B cell (primary cell): ENCODE data around the gene PEX14. TPM values are rescaled to one million over a fixed set of nuclear protein-coding genes. Genes with fewer than 3 reads are reported as not detected.

Experiments
- ATAC-seq: fragments of 200-7000 bp; cut with Tn5 transposase; one replicate; pipeline ENCODE4 v1.10.0; 2021; ENCODE audit warnings: low read depth, mild to moderate bottlenecking, moderate number of reproducible peaks, moderate library complexity
- CTCF ChIA-PET: fragments of 350-600 bp; sonication (Branson Sonifier 250); formaldehyde crosslinking; loops from one replicate; lab custom pipeline; 2021; ENCODE audit warnings: antibody characterized with exemption, inconsistent platforms; lab: Charles Lee
- POLR2A ChIA-PET: fragments of 350-600 bp; sonication (Branson Sonifier 250); formaldehyde crosslinking; loops from one replicate; lab custom pipeline; 2021; ENCODE audit warnings: antibody characterized with exemption; lab: Charles Lee
- DNase-seq: peaks from one replicate; pipeline ENCODE4 v3.0.0; 2013
- H2AFZ ChIP-seq: 2 replicates; pipeline ENCODE4 v1.6.1; 2012; ENCODE audit warnings: mild to moderate bottlenecking, low read depth, low read length; ENCODE audit not compliant: insufficient read depth, poor library complexity, severe bottlenecking
- H3K27ac ChIP-seq, 2 donors: 1 replicate in 1 of 2; 2 replicates in 1 of 2; pipeline ENCODE4 v1.5.1; 2012 to 2013; ENCODE audit warnings: low read length in 2 of 2, mild to moderate bottlenecking in 2 of 2, moderate library complexity in 1 of 2
- H3K27me3 ChIP-seq, 4 experiments: fragments of 200-600 bp in 1 of 4; sonication (generic) in 1 of 4; replicated peaks in 1 of 4; 1 replicate in 2 of 4; 2 replicates in 2 of 4; pipeline versions ENCODE4 v1.6.1 to v1.7.0; 2013 to 2016; ENCODE audit warnings: low read length in 3 of 4, mild to moderate bottlenecking in 2 of 4, mixed read lengths in 1 of 4, moderate library complexity in 1 of 4; ENCODE audit not compliant: insufficient read depth in 4 of 4, control insufficient read depth in 3 of 4; ENCODE audit errors: control extremely low read depth in 1 of 4
- H3K36me3 ChIP-seq, 2 experiments: replicated peaks in 1 of 2; 1 replicate in 1 of 2; 2 replicates in 1 of 2; pipeline versions ENCODE4 v1.6.1 to v1.7.1; 2013; ENCODE audit warnings: low read length in 1 of 2; ENCODE audit not compliant: insufficient read depth in 2 of 2, control insufficient read depth in 1 of 2; ENCODE audit errors: control extremely low read depth in 1 of 2, extremely low read depth in 1 of 2
- H3K4me1 ChIP-seq, 2 donors: fragments of 200-600 bp in 1 of 2; sonication (generic) in 1 of 2; 1 replicate in 1 of 2; 2 replicates in 1 of 2; pipeline versions ENCODE4 v1.5.1 to v1.6.1; 2013 to 2017; ENCODE audit warnings: low read length in 2 of 2; ENCODE audit not compliant: control insufficient read depth in 2 of 2, insufficient read depth in 2 of 2
- H3K4me2 ChIP-seq: replicated peaks from 2 replicates; pipeline ENCODE3; 2012; ENCODE audit warnings: mild to moderate bottlenecking, low read depth, low read length; ENCODE audit not compliant: poor library complexity, severe bottlenecking
- H3K4me3 ChIP-seq, 5 experiments: fragments of 200-600 bp in 1 of 5; sonication (generic) in 1 of 5; 1 replicate in 3 of 5; 2 replicates in 2 of 5; pipeline versions ENCODE4 v1.5.1 to v1.7.0; 2011 to 2016; ENCODE audit warnings: low read length in 4 of 5, mild to moderate bottlenecking in 4 of 5, low read depth in 2 of 5, control low read depth in 1 of 5, moderate library complexity in 1 of 5; ENCODE audit not compliant: insufficient read depth in 1 of 5; ENCODE audit errors: control extremely low read depth in 1 of 5, extremely low read depth in 1 of 5
- H3K79me2 ChIP-seq: fragments of 200-600 bp; sonication (generic); one replicate; pipeline ENCODE4 v1.6.0; 2016; ENCODE audit warnings: low read length; ENCODE audit not compliant: control insufficient read depth, insufficient read depth
- H3K9ac ChIP-seq: fragments of 200-600 bp; sonication (generic); 2 replicates; pipeline ENCODE4 v1.6.1; 2017; ENCODE audit warnings: mild to moderate bottlenecking, low read length, moderate library complexity
- H3K9me3 ChIP-seq, 3 donors: one replicate each; pipeline versions ENCODE4 v1.6.1 to v1.7.1; 2013; ENCODE audit warnings: low read length in 2 of 3; ENCODE audit not compliant: control insufficient read depth in 2 of 3, insufficient read depth in 1 of 3; ENCODE audit errors: control extremely low read depth in 1 of 3
- H4K20me1 ChIP-seq: 2 replicates; pipeline ENCODE4 v1.6.0; 2012; ENCODE audit warnings: mild to moderate bottlenecking, low read length; ENCODE audit not compliant: insufficient read depth, control insufficient read depth, poor library complexity, severe bottlenecking
- H3K27ac Mint-ChIP-seq: one replicate; pipeline ENCODE4 v1.8.0; 2021; ENCODE audit warnings: mixed read lengths
- H3K27me3 Mint-ChIP-seq: one replicate; pipeline ENCODE4 v1.8.0; 2021; ENCODE audit warnings: mixed read lengths
- H3K4me1 Mint-ChIP-seq: one replicate; pipeline ENCODE4 v1.8.0; 2021; ENCODE audit warnings: mixed read lengths
- H3K4me3 Mint-ChIP-seq: one replicate; pipeline ENCODE4 v1.8.0; 2021; ENCODE audit warnings: mixed read lengths
- H3K9me3 Mint-ChIP-seq: one replicate; pipeline ENCODE4 v1.8.0; 2022; ENCODE audit warnings: mixed read lengths; ENCODE audit not compliant: insufficient read depth
- EZH2 ChIP-seq: IDR thresholded peaks from 2 replicates; pipeline ENCODE4 v1.6.1; 2012; ENCODE audit warnings: borderline replicate concordance, low read depth, mild to moderate bottlenecking, moderate library complexity, low read length; ENCODE audit not compliant: insufficient read depth, poor library complexity, severe bottlenecking
- WGBS: methylation state at CpG from one replicate; pipeline ENCODE4 v1.1.5; 2013; ENCODE audit warnings: missing lambda C conversion rate; ENCODE audit not compliant: insufficient coverage; 5-methylcytosine and 5-hydroxymethylcytosine counted together
- intact Hi-C: fragments of 100-400 bp; cut with micrococcal nuclease; formaldehyde crosslinking; loops from one replicate; pipeline ENCODE4 v1.10.0; 2022
- polyA plus RNA-seq: library from polyadenylated mRNA; depleted of rRNA; stranded (reverse); fragments of >200 nt; gene quantifications from 2 replicates; pipeline ENCODE4 v1.2.3, GENCODE V29; 2012
- total RNA-seq, 2 donors: library from RNA; stranded (reverse); fragments of 120-200 nt in 1 of 2; gene quantifications; 1 replicate in 1 of 2; 2 replicates in 1 of 2; pipeline versions ENCODE4 v1.2.3 to v1.2.4, GENCODE V29; 2013 to 2022
- TF ChIP-seq, protein P1 (sequence below): fragments of 200-600 bp; IDR thresholded peaks from one replicate; pipeline ENCODE4 v1.8.0; 2022; ENCODE audit warnings: antibody characterized with exemption, mild to moderate bottlenecking

The PEX14 gene
- total and polyA plus RNA-seq, 2 donors (not counting 1 experiment from before 2014, with no cell fraction given): 14.1 to 19.3 TPM

DNA sequence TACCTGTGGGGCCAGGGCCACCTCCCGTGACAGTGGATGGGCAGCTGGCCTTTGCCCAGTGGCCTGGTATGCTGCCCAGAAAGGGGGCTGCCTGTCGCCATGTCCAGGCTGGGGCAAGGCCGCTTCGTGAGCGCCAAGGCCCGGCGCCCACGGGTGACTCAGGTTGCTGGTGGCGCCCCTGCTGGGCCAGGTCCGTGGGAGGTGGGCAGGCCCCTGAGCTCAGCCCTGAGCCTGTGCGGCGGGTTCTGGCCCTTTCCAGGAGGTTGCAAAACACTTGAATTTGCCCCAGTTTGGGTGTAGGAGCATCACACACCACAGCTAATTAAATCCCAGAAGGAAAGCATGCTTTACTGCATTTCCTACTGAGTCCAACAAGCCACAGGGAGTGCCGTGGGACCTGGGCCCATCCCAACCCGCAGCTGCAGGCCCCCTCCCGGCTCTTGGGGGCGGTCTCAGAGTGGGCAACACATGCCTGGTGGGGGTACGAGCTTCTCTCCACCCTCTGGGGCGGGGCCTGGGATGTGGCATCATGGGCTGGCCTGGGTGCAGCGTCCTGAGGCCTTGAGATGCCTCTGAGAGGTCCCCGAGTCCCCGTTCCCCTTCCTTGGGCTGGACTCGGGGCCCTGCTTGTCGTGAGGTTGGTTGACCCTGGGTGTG lies 159.8 kb downstream of the PEX14 start:
- intact Hi-C loops: no loop called here
- H3K27me3 Mint-ChIP-seq: no peaks in the 10 kb centered on the region
- H4K20me1 ChIP-seq: no peaks in the 10 kb centered on the region
- H3K4me1 Mint-ChIP-seq: no peaks in the 10 kb centered on the region
- peaks cover 0 to 4% (median 0%) of the 10 kb centered on the region in 3 donors for H3K9me3 ChIP-seq
- H3K27ac ChIP-seq: no peak overlapping the region
- H3K9me3 Mint-ChIP-seq: no peaks in the 10 kb centered on the region
- H3K79me2 ChIP-seq: no peaks in the 10 kb centered on the region
- H2AFZ ChIP-seq: no peak overlapping the region
- ChIA-PET POLR2A (no interaction called here), CTCF (no interaction called here)
- DNase-seq (no peak), ATAC-seq (no peak)
- H3K4me1 ChIP-seq: peaks cover 0 to 4% of the 10 kb centered on the region in 2 donors
- no peak overlapping the region for H3K27ac Mint-ChIP-seq
- TF ChIP-seq, protein P1, sequence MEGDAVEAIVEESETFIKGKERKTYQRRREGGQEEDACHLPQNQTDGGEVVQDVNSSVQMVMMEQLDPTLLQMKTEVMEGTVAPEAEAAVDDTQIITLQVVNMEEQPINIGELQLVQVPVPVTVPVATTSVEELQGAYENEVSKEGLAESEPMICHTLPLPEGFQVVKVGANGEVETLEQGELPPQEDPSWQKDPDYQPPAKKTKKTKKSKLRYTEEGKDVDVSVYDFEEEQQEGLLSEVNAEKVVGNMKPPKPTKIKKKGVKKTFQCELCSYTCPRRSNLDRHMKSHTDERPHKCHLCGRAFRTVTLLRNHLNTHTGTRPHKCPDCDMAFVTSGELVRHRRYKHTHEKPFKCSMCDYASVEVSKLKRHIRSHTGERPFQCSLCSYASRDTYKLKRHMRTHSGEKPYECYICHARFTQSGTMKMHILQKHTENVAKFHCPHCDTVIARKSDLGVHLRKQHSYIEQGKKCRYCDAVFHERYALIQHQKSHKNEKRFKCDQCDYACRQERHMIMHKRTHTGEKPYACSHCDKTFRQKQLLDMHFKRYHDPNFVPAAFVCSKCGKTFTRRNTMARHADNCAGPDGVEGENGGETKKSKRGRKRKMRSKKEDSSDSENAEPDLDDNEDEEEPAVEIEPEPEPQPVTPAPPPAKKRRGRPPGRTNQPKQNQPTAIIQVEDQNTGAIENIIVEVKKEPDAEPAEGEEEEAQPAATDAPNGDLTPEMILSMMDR: no peak
- no peak for TF ChIP-seq EZH2
- 92% methylated on average over 23 of the region's 23 CpGs for WGBS
- H3K4me3 Mint-ChIP-seq: no peak overlapping the region
- no peak overlapping the region for H3K4me2 ChIP-seq
- peaks cover 0 to 2% of the 10 kb centered on the region in 2 experiments for H3K36me3 ChIP-seq
- H3K27me3 ChIP-seq: peaks cover 0 to 4% (median 1%) of the 10 kb centered on the region in 4 experiments
- no peak overlapping the region for H3K4me3 ChIP-seq
- no peak overlapping the region for H3K9ac ChIP-seq

DNA sequence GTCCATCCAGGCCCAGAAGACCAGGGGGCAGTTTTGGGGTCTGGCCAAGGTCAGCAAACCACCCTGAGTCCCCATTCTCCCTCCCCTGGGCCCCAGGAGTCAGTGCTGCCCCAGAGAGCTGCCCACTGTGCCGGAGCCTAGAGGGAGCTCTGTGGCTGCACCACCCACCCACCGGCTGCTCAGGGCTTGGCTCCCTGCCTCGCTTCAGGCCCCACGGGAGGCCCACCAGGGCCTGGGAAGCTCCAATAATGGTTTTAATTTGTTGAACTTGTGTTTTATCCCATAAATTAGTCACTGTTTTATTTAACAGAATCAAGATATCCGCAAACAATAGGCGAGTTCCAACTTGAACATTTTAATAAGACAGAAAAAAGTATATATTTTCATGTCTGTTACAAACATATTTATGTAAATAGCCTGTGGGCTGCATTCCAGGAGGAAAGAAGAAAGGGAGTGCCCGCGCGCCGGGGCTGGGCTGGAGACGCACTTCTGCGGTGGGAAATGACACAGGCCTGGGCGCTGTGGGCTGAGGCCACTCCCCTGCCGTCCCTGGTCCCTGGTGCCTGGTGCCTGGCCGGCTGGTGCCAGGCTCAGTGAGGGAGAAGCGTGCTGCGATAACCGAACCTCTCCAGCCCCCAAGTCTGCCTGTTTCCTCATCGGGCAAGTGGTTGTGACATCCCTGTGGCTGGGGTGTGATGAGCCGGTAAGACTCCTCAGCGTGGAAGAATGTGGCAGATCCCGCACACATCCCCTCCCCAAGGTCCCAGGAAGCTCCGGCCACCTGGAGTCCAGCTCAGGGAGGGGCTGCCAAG lies 160.5 kb downstream of the PEX14 start:
- DNase-seq (no peak), ATAC-seq (no peak)
- Mint-ChIP-seq H3K4me1 (no peaks in the 10 kb centered on the region), H3K27ac (no peak overlapping the region), H3K9me3 (no peaks in the 10 kb centered on the region), H3K27me3 (no peaks in the 10 kb centered on the region), H3K4me3 (no peak overlapping the region)
- Histone ChIP-seq H3K4me1 (peaks cover 0 to 4% of the 10 kb centered on the region in 2 donors), H3K4me2 (no peak overlapping the region), H3K27me3 (peaks cover 0 to 4% (median 1%) of the 10 kb centered on the region in 4 experiments), H3K9ac (no peak overlapping the region), H3K4me3 (no peak overlapping the region), H2AFZ (no peak overlapping the region), H3K27ac (no peak overlapping the region), H4K20me1 (no peaks in the 10 kb centered on the region), H3K36me3 (peaks cover 0 to 4% of the 10 kb centered on the region in 2 experiments), H3K9me3 (peaks cover 0 to 5% (median 0%) of the 10 kb centered on the region in 3 donors), H3K79me2 (no peaks in the 10 kb centered on the region)
- ChIA-PET CTCF (no interaction called here), POLR2A (no interaction called here)
- 92% methylated on average over 13 of the region's 23 CpGs for WGBS
- TF ChIP-seq, protein P1: no peak
- TF ChIP-seq EZH2: no peak
- intact Hi-C loops: no loop called here
